GM21576 (cell line): ENCODE results near the gene MMS22L.
"Not testable (repeated sequence)": the region's sequence is repeated elsewhere in the genome, so short reads cannot be mapped to it uniquely, and the experiment has no call there.

ENCODE experiments used
- ATAC-seq: cut with Tn5 transposase; IDR thresholded peaks from one replicate; pipeline ENCODE4 v1.9.1; 2021; ENCODE audit warnings: mild to moderate bottlenecking, moderate library complexity; ENCODE audit not compliant: unreplicated experiment

MMS22L gene

DNA sequence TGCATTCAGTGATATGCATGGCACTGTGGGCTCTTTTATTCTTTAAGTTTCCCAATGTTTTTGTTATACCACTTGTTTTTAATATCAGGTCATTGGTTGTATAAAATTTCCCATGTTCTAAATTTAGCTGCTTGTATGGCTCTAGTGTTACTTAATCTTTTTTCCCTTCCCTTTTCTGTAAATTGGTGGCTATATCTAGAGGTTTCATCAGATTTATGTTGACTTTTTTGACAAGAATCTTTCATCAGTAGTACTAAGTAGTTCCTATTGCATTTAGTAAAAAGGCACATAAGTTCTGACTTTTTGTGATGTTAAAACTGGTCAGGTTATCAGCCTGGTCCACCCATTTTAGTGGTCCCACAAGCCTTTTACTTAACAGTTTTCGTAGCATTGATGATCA is 51.1 kb downstream of the MMS22L start:
- ATAC-seq = no peak

DNA sequence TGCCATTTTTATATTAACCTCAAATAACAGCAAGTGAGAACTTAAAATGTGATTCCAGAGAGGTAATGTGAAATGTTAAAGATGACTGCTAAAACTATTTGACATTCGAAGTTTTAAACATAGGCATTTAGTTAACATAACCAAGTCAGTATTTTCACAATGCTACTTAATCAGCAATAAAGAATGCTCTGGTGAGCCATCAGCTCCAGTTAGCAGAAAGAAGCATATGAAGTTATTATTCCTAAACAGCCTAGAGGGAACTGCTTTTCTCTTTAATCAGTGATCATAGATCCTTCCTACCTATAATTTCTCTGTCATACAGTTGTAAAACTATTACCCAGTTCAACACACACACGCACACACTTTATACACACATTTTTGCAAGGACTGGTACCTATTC is 60.1 kb downstream of the MMS22L start:
- no peak for ATAC-seq

DNA sequence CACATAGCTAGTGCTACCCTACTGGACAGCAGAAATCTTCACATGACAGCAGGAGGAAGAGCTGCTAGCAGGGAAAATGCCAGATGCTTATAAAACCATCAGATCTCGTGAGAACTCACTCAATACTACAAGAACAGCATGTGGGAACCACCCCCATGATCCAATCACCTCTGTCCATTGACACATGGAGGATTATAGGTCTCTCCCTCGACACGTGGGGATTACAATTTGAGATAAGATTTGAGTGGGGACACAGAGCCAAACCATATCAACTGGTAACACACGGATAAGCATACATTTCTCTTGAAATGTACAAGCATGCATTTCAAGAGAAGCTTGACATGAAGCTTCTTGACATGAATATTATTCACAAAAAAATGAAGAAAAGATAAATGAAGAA is 64.1 kb downstream of the MMS22L start:
- no peak for ATAC-seq

DNA sequence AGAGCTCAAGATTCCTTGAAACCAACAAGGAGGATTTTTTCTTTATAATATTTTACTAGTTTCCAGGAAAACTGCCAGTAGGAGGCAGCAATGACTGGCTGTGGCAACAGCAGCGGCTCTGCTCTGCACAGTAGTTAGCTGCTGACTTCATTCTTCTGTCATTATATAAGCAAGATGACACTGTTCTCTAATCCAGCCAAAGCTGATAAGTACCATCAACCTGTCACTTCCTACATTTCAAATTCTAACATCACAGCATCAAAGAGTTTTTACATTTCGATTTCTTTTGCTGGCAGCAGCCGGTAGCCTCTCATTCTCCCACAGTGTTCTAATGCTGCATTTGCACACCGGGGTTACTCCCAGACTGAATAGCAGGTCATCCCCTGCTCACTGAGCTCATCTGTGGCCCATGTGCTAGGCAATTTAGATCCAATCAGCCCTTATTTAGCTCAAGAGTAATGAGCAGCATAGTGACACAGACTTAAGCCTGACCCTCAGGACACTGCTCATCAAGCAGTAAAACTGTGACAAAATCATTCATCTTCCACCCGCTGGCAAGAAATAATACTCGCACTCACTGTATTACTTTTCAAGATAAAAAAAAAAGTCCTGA is 67.8 kb downstream of the MMS22L start:
- ATAC-seq = no peak

DNA sequence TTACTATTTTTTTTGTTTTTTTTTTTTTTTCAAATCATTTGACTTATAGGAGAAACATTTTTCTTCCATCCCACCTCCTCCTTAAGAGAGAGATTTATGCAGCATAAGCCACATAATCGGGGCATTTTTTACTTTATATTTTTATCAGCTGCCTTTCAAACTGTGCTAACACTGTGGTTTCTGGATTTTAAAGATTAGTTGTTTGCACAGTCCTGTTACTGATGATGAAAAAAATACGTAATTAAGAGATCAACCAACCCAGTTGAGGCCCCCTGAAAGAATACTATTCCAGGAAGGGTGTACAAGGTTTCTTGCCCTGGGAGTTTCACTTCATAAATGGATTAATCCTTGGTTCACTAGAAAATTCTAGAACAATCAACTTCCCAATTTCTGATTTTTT is 68.3 kb downstream of the MMS22L start:
- ATAC-seq = no peak

DNA sequence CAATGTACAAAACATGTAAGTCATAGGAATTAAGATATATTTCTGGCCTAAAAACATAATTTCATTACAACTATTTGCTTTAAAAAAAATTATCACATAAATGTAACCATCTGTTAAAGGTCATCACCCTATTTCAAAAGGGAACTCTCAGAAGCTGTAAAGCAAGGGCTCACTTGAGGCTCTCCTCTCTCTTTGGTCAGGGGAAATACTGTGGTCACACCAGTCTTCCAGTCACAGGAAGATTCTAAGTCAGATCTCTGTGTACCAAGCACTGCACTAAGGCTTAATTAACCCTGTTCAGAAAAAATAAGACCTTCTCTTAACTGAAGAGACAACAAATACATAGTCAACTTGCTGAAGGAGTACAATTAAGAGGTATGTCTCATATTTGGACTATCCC is 75.6 kb downstream of the MMS22L start:
- no peak for ATAC-seq

DNA sequence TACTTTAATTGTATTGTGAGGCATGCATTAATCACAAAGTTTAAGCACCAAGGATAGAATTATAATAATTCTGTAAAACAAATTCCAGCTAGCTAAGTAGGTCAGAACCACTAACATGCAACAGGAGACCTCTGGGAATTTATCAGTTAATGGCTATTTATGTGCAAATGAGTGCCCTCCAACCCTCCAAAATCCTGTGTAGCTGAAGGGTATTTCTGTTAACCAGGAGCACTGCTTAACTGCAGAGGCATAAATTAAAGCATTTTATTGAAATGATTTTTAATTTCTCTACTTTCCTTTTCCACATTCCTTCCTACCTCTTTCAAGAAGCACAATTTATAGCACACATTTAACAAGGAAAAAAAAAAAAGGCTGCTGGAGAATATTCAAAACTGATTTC is 77.0 kb downstream of the MMS22L start:
- ATAC-seq = no peak

DNA sequence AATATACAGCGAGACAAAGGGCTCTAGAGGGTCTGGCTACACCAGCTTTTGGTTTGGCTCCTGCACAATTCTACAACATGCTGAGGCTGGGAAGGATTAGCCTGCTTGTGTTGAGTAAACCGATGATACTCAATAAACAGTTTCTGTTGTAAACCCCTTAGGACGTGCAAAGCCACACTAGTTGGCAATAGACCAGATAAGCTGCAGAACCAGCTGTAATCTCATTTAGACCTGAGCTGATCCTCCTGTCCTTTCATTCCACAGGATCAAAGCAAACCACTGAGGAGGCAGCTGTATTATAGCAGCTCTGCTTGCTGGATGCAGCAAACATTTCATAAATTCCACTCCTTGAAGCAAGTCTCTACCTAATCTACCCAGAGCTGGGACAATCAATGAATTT is 79.7 kb downstream of the MMS22L start:
- ATAC-seq = no peak

DNA sequence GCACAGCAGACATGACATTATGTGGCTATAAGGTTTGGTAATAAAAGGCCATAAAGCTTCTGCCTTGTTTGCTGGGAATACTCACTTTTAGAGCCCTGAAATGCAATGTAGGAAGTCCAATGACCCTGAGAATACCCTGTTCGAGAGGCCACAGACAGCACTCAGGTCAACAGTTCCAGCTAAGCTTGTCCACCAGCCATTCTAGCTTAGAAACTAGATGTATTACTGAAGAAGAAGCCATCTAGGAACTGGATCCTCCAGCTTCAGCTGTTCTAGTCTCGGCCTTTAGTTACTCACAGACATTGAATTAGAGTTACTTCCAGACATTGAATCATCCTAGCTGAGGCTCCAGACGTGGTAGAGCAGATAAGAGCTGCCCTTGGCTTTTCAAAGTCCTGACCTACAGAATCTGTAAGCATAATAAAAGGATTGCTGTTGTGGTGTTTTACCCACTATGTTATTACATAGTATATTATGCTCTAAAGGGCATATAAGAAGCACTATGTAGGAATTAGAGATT is 84.9 kb downstream of the MMS22L start:
- no peak for ATAC-seq

DNA sequence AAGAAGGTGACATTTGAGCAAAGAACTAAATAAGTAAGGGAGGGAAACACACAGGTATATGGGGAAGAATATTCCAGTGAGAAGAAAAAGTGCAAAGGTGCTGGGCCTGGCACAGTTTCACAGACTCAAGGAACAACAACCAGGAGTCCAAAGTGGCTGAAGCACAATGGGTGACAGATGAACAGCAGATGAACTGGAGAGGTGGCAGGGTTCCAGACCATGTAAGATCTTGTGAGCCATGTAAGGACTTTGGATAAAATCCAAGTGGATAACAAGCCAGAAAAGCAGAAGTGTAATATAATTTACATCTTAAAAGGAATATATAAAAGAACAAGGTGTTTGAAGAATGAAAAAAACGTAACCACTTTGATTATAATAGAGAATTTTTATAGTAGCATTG is 87.9 kb downstream of the MMS22L start:
- no peak for ATAC-seq

DNA sequence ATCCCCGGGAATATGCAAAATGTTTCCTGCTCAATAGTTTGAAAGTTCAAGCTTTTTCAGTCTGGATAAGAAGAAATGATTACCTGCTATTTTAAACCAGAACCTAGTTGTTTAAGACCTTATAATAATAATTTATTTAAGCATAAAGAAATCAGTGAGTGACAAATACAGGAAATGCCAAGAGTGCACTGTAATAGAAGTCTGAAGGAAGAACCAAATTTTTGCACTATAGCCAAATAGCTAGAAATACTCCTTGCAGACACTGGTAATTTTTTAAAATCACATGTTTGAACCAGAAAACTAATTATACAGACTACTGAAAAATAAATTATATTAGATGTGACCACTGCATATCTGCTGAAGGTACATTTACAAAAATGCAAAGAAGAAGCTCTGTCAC is 93.2 kb downstream of the MMS22L start:
- no peak for ATAC-seq

DNA sequence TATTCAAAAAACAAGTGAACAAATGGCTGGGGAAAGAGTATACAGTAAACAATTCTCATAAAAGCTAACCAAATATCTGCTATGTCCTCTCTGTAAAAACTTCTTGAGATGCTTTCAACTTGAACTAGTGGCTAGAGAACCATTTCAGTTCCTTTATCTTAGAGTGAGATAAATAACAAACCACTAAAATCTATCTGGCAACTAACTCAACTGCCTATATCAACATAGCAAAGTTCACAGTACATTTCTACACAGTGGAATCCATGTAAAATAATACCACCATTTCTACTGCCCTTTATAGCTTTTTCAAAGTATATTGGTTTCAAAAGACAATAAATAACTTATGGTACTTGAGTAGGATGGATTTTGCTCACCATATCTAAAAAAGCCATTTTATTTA is 95.1 kb downstream of the MMS22L start:
- no peak for ATAC-seq

DNA sequence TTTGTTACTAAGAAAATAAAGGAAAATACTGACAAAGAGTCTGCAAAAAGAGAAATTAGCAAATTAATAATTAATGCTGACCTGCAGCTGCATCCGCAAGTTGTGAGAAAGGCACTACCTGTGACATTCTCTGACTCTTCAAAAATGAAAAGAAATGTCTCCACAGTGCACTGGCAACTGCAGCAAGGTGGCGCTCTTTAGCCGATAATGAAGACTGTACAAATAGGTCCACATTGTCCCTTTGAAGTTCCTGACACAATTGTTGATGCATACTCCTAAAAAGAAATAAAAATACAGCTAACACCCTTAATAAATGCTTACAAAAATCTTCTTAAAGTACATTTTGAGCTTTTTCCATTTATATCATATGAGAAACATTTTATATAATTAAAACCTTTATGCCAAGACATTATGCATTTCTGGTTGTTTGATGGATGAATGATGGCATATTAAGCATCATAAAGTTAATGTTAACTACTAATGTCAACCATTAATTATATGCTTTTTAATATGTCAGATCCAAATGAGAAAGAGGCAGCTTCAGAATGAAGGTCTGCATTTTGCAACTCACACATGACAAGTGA is 96.5 kb downstream of the MMS22L start:
- peak; percentile 96 for ATAC-seq

DNA sequence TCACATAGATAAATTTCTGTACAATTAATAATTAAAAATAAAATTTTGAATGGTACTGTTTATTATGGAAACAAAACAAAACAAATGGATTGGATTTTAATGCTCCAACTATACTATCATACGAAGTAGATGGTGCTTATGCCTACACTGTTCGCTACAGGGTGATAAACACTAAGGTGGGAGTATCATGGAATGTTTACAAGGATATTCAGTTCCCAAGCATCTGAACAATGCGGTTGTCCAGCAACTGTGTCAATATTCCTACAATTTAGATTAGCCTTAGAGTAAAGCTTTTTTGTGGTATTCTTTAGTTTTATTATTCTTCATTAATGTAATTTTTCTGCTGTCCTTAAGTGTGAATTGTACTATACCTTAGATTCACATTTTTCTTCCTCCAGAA is 105.1 kb downstream of the MMS22L start:
- ATAC-seq = no peak

DNA sequence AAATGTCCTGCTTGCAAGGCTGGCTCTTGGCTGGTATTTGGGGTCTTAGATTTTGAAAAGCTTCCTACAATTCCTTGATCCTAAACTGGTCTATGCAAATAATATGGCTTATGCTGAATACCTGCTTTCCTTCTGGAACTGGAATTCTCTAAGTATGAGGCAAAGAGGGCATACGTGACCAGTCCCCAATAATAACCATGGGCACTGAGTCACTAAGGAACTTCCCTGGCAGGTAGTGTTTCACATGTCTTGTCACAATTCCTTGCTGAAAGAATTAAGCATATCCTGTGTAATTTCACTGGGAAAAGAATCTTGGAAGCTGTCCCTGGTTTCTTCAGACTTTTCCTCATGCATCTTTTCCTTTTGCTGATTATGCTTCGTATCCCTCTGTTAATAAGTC is 106.5 kb downstream of the MMS22L start:
- ATAC-seq = no peak

DNA sequence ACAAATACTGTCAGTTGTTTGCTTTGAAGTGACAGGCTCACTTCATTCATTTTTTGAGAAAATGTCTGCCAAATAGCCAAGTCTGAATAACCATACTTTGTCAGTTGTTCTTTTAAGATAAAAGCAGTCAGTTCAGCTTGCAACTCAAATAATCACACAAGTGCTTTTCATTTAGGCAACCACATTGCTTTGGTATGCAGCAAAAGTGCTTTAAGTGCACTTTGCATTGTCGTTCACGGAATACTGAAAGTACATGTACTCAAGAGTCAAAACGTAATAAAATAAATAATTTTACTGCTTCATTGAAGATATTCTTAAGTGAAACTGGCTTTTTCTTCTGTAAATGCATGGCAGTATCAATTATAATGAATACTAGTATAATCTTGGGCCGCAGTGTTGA is 107.2 kb downstream of the MMS22L start:
- ATAC-seq = no peak

DNA sequence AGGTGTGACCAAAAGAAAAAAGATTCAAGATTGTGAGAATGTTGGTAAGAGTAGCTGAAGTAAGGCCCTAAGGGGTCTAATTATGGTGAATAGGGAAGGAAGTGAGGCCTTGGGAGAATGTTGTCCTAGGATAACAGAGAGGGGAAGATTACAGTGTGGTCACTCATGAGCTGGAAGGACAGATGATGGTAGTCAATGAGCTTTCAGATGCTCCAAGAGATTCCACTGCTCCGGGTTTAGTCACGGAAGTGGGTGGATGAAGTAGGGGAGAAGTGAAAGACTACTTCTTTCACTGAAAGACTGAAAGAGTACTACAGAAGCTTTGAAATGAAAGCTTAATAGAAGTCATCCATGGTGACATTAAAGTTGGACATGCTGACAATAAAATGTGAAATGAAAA is 108.5 kb downstream of the MMS22L start:
- ATAC-seq = no peak

DNA sequence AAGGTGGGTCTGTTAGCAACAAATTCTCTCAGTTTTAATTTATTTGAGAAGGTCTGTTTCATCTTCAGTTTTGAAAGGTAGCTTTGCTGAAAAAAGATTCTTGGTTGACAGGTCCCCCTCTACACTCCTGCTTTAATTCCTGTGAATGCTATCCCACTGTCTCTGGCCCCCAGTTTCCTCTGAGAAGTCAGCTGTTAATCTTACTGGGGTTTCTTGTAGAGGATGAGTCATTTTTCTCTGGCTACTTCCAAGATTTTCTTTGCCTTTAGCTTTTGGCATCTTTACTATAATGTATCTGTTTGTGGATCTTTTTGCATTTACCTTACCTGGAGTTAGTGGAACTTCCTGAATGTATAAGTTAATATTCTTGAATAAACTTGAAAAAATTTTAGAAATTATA is 122.7 kb downstream of the MMS22L start:
- no peak for ATAC-seq

DNA sequence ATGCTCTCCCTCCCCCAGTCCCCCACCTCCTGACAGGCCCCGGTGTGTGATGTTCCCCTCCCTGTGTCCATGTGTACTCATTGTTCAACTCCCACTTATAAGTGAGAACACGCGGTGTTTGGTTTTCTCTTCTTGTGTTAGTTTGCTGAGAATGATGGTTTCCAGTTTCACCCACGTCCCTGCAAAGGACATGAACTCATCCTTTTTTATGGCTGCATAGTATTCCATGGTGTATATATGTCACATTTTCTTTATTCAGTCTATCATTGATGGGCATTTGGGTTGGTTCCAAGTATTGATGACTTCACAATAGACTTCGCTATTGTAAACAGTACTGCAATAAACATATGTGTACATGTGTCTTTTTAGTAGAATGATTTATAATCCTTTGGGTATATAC is 127.6 kb downstream of the MMS22L start:
- ATAC-seq = not testable (repeated sequence)

DNA sequence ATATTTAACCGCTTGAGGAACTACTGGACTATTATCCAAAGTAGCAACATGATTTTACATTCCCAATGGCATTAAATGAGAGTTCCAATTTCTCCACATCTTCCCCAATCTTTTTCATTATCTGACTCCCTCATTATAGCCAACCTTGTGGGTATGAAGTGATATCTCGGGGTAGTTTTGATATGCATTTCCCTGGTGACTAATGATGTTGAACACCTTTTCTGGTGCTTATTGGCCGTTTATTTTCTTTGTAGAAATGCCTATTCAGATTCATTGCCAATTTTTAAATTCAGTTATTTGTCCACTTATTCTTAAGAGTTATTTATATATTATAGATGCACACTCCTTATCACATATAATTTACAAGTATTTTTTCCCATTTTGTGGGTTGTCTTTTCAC is 129.0 kb downstream of the MMS22L start:
- no peak for ATAC-seq

DNA sequence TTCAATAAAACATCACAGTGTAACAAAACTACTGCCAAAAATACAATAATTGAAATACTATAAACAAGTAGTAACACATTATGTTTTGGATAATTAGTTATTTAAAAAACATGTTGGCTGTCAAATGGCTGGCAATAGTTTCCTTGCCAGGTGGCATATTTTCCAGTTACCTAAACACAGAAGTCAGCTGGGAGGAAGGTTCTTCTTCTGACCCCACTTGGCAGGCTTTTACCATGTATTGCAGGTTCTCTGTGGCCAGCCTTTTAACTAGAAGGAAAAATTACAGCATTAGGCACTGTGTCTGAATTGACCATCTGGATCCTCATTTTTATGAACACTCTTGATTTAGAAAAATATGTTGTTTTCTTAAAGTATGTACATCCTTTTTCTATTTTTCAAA is 131.4 kb downstream of the MMS22L start:
- no peak for ATAC-seq

DNA sequence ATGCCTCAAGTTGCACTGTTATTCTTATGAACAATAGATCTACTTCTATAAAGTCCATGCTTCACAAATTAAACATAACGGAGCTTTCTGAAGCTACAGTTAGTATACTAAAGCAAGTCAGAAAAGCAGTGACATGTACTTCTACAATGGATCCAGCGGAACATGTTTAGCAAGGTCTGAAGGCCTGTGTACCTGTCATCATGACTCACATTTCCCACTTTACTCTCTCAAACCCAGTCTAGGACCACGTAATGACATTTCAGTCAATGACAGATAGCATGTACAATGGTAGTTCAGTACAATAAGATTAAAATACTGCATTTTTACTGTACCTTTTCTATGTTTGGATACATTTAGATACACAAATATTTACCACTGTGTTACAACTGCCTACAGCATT is 132.1 kb downstream of the MMS22L start:
- ATAC-seq = no peak

DNA sequence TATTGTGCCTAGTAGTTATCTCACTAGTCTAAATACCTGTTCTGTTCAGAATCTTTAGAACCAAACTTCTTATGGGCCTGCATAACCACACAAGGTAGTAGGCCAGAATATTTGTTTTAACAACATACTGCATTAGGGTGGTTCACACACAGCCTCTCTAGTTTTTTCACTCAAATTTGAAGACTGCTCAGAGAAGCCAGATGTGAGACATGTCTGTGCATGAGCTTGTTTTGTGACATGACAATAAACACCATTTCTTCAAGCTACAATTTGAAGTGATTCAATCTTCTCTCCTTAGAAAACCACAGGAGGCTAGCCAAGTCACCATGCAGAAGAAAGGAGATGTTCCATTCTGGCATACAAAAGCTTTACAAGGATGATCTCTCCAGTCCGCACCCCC is 135.6 kb downstream of the MMS22L start:
- ATAC-seq = no peak
